K562 (cell line): ENCODE results near the gene GRWD1. TPM values are rescaled to one million over a fixed set of nuclear protein-coding genes. Genes with fewer than 3 reads are reported as not detected.

Experiments
- C11orf30 ChIP-seq: fragments of 450-650 bp; IDR thresholded peaks from 2 replicates; pipeline ENCODE4 v1.6.1; 2016; ENCODE audit warnings: low read depth, mild to moderate bottlenecking
- CUX1 ChIP-seq: fragments of 200-800 bp; sonication (Bioruptor generic); IDR thresholded peaks from 2 replicates; pipeline ENCODE4 v1.6.1; 2016; ENCODE audit warnings: missing genetic modification characterization, missing compliant biosample characterization
- MXI1 ChIP-seq: IDR thresholded peaks from 2 replicates; pipeline ENCODE4 v1.6.1; 2011; ENCODE audit warnings: low read depth, mild to moderate bottlenecking, improper control_type of control experiment, low read length
- ZNF224 ChIP-seq: sonication (generic); formaldehyde crosslinking; IDR thresholded peaks from 2 replicates; pipeline ENCODE4 v1.8.0; 2022; ENCODE audit warnings: mild to moderate bottlenecking, missing genetic modification reagents
- polyA plus RNA-seq, 8 experiments: library from polyadenylated mRNA; depleted of rRNA in 4 of 8; stranded (reverse) in 5 of 8; unstranded in 3 of 8; fragments of >200 nt; fragmentation: Nextera tagmentation in 2 of 8; fragmentation: Illumina TruSeq in 1 of 8; extraction: Ambion mirVana in 2 of 8; extraction: Trizol in 1 of 8; gene quantifications; 2 replicates each; pipeline versions ENCODE4 v1.2.1 to v1.2.3, GENCODE V29; 2011 to 2014; ENCODE audit warnings: inconsistent platforms in 1 of 8, missing spikeins in 1 of 8
- total RNA-seq, 7 experiments: library from RNA; depleted of rRNA in 6 of 7; stranded (reverse); fragments of >200 nt in 6 of 7; fragmentation: Illumina TruSeq in 2 of 7; extraction: Trizol in 2 of 7; gene quantifications; 2 replicates each; pipeline versions ENCODE4 v1.2.1 to v1.2.3, GENCODE V29; 2011 to 2021; ENCODE audit warnings: low replicate concordance in 1 of 7

The GRWD1 gene
- total and polyA plus RNA-seq, 9 of the 15 experiments (the other 6 are each of a cell fraction or from before 2014, with no cell fraction given) = 1.5 to 87.2 (median 24.5) TPM

- TF ChIP-seq MXI1 (no peak), CUX1 (no peak), ZNF224 (CRISPR knock-in tag) (no peak), C11orf30 (peak; percentile 52; the same call in 1 of the 2 replicates)
Measured at GRCh38 chr19:48501494-48502349, 55.9 kb downstream of the GRWD1 start (continued).
